Muscle layer of duodenum (tissue), 2 donors: Measurements from ENCODE around the gene CD96.

ENCODE experiments used
- H3K27ac ChIP-seq: one replicate; pipeline ENCODE4 v1.7.0; 2013; ENCODE audit warnings: mild to moderate bottlenecking, low read length
- H3K27me3 ChIP-seq: one replicate; pipeline ENCODE4 v1.7.0; 2013; ENCODE audit warnings: low read depth, mild to moderate bottlenecking, control low read depth, low read length
- H3K36me3 ChIP-seq, 2 donors: one replicate each; pipeline ENCODE4 v1.7.0; 2013; ENCODE audit warnings: low read length in 2 of 2, control low read depth in 1 of 2, mild to moderate bottlenecking in 1 of 2; ENCODE audit not compliant: insufficient read depth in 2 of 2, control insufficient read depth in 1 of 2
- H3K4me1 ChIP-seq, 2 donors: one replicate each; pipeline ENCODE4 v1.7.0; 2013; ENCODE audit warnings: low read length in 2 of 2, mild to moderate bottlenecking in 2 of 2, control low read depth in 1 of 2, moderate library complexity in 1 of 2; ENCODE audit not compliant: insufficient read depth in 2 of 2, control insufficient read depth in 1 of 2
- H3K4me3 ChIP-seq, 2 donors: one replicate each; pipeline ENCODE4 v1.7.0; 2013; ENCODE audit warnings: low read length in 2 of 2, low read depth in 1 of 2, mild to moderate bottlenecking in 1 of 2
- H3K9me3 ChIP-seq, 2 donors: one replicate each; pipeline ENCODE4 v1.7.0; 2013; ENCODE audit warnings: low read length in 2 of 2, control low read depth in 1 of 2, mild to moderate bottlenecking in 1 of 2; ENCODE audit not compliant: control insufficient read depth in 1 of 2
- donor health status: healthy.

The CD96 gene

GRCh38 chr3:111566844-111567243, 24.8 kb downstream of the CD96 start:
- H3K4me1 ChIP-seq: no peaks in the 10 kb centered on the region
- no peak overlapping the region for H3K4me3 ChIP-seq
- no peak overlapping the region for H3K27ac ChIP-seq
- no peaks in the 10 kb centered on the region for H3K9me3 ChIP-seq
- H3K36me3 ChIP-seq: no peaks in the 10 kb centered on the region
- H3K27me3 ChIP-seq: no peaks in the 10 kb centered on the region

- Histone ChIP-seq H3K27ac (no peak overlapping the region), H3K4me1 (no peaks in the 10 kb centered on the region), H3K9me3 (no peaks in the 10 kb centered on the region), H3K36me3 (no peaks in the 10 kb centered on the region), H3K27me3 (no peaks in the 10 kb centered on the region), H3K4me3 (no peak overlapping the region)
Measured at GRCh38 chr3:111568355-111568754, 26.4 kb downstream of the CD96 start.

GRCh38 chr3:111568911-111569310, 26.9 kb downstream of the CD96 start:
- Histone ChIP-seq H3K9me3 (no peaks in the 10 kb centered on the region), H3K36me3 (no peaks in the 10 kb centered on the region), H3K27ac (no peak overlapping the region), H3K4me1 (no peaks in the 10 kb centered on the region), H3K4me3 (no peak overlapping the region), H3K27me3 (no peaks in the 10 kb centered on the region)

- Histone ChIP-seq H3K4me3 (no peak overlapping the region), H3K4me1 (no peaks in the 10 kb centered on the region), H3K36me3 (no peaks in the 10 kb centered on the region), H3K27me3 (no peaks in the 10 kb centered on the region), H3K27ac (no peak overlapping the region), H3K9me3 (no peaks in the 10 kb centered on the region)
Measured at GRCh38 chr3:111570404-111571030, 28.5 kb downstream of the CD96 start.

GRCh38 chr3:111571282-111571681, 29.3 kb downstream of the CD96 start:
- Histone ChIP-seq H3K4me3 (no peak overlapping the region), H3K36me3 (no peaks in the 10 kb centered on the region), H3K27ac (no peak overlapping the region), H3K27me3 (no peaks in the 10 kb centered on the region), H3K9me3 (no peaks in the 10 kb centered on the region), H3K4me1 (no peaks in the 10 kb centered on the region)

- no peaks in the 10 kb centered on the region for H3K27me3 ChIP-seq
- H3K4me3 ChIP-seq: no peak overlapping the region
- no peaks in the 10 kb centered on the region for H3K4me1 ChIP-seq
- H3K36me3 ChIP-seq: no peaks in the 10 kb centered on the region
- H3K9me3 ChIP-seq: no peaks in the 10 kb centered on the region
- no peak overlapping the region for H3K27ac ChIP-seq
Measured at GRCh38 chr3:111571907-111572460, 30.0 kb downstream of the CD96 start.

- H3K27me3 ChIP-seq: no peaks in the 10 kb centered on the region
- H3K4me3 ChIP-seq: no peak overlapping the region
- no peaks in the 10 kb centered on the region for H3K4me1 ChIP-seq
- no peak overlapping the region for H3K27ac ChIP-seq
- H3K36me3 ChIP-seq: no peaks in the 10 kb centered on the region
- H3K9me3 ChIP-seq: no peaks in the 10 kb centered on the region
Measured at GRCh38 chr3:111577113-111577512, 35.1 kb downstream of the CD96 start.

- Histone ChIP-seq H3K27me3 (no peaks in the 10 kb centered on the region), H3K27ac (no peak overlapping the region), H3K9me3 (no peaks in the 10 kb centered on the region), H3K4me3 (no peak overlapping the region), H3K4me1 (no peaks in the 10 kb centered on the region), H3K36me3 (no peaks in the 10 kb centered on the region)
Measured at GRCh38 chr3:111577798-111578685, 36.0 kb downstream of the CD96 start.

GRCh38 chr3:111578867-111579266, 36.9 kb downstream of the CD96 start:
- no peaks in the 10 kb centered on the region for H3K4me1 ChIP-seq
- H3K27me3 ChIP-seq: no peaks in the 10 kb centered on the region

GRCh38 chr3:111579495-111579894, 37.5 kb downstream of the CD96 start:
- no peaks in the 10 kb centered on the region for H3K9me3 ChIP-seq
- no peaks in the 10 kb centered on the region for H3K36me3 ChIP-seq
- H3K27ac ChIP-seq: no peak overlapping the region
- H3K4me1 ChIP-seq: no peaks in the 10 kb centered on the region
- H3K4me3 ChIP-seq: no peak overlapping the region
- H3K27me3 ChIP-seq: no peaks in the 10 kb centered on the region

More at GRCh38 chr3:111578867-111579266, 36.9 kb downstream of the CD96 start:
- no peaks in the 10 kb centered on the region for H3K9me3 ChIP-seq
- H3K27ac ChIP-seq: no peak overlapping the region
- no peaks in the 10 kb centered on the region for H3K36me3 ChIP-seq
- no peak overlapping the region for H3K4me3 ChIP-seq

GRCh38 chr3:111581403-111582119, 39.6 kb downstream of the CD96 start:
- Histone ChIP-seq H3K27ac (no peak overlapping the region), H3K27me3 (no peaks in the 10 kb centered on the region), H3K4me3 (no peak overlapping the region), H3K9me3 (no peaks in the 10 kb centered on the region), H3K36me3 (no peaks in the 10 kb centered on the region), H3K4me1 (no peaks in the 10 kb centered on the region)
